ENCODE measurements around the gene BRMS1. TPM values are rescaled to one million over a fixed set of nuclear protein-coding genes. Genes with fewer than 3 reads are reported as not detected.
"Not testable (repeated sequence)": the region's sequence is repeated elsewhere in the genome, so short reads cannot be mapped to it uniquely, and the experiment has no call there.

Gene BRMS1
- total RNA-seq, 1 experiment from 2014 or later: 72.8 TPM

GRCh38 chr11:66315921-66316811 lies 28.7 kb downstream of the BRMS1 start:
- Histone ChIP-seq H3K27me3 (ENCODE audit: control insufficient read depth, insufficient read depth, low read length) (no peaks in the 10 kb centered on the region), H3K4me3 (ENCODE audit: insufficient read depth, low read depth, low read length) (no peak overlapping the region), H3K36me3 (replicated peaks; ENCODE audit: control insufficient read depth, insufficient read depth, low read length) (no peaks in the 10 kb centered on the region)
- no peak for DNase-seq

- no peaks in the 10 kb centered on the region for H3K36me3 ChIP-seq (replicated peaks; ENCODE audit: control insufficient read depth, insufficient read depth, low read length)
- H3K4me3 ChIP-seq (ENCODE audit: insufficient read depth, low read depth, low read length): no peak overlapping the region
- H3K27me3 ChIP-seq (ENCODE audit: control insufficient read depth, insufficient read depth, low read length): no peaks in the 10 kb centered on the region
- DNase-seq: no peak
These were observed 29.4 kb downstream of the BRMS1 start for GRCh38 chr11:66315498-66315885.

GRCh38 chr11:66314561-66315497 lies 30.1 kb downstream of the BRMS1 start:
- Histone ChIP-seq H3K36me3 (replicated peaks; ENCODE audit: control insufficient read depth, insufficient read depth, low read length) (no peaks in the 10 kb centered on the region), H3K4me3 (ENCODE audit: insufficient read depth, low read depth, low read length) (no peak overlapping the region), H3K27me3 (ENCODE audit: control insufficient read depth, insufficient read depth, low read length) (no peaks in the 10 kb centered on the region)
- DNase-seq: no peak

- no peak overlapping the region for H3K4me3 ChIP-seq (ENCODE audit: insufficient read depth, low read depth, low read length)
- H3K27me3 ChIP-seq (ENCODE audit: control insufficient read depth, insufficient read depth, low read length): no peaks in the 10 kb centered on the region
- no peak for DNase-seq
- no peaks in the 10 kb centered on the region for H3K36me3 ChIP-seq (replicated peaks; ENCODE audit: control insufficient read depth, insufficient read depth, low read length)
These were observed 30.8 kb downstream of the BRMS1 start for GRCh38 chr11:66314186-66314501.

GRCh38 chr11:66313321-66314185 lies 31.4 kb downstream of the BRMS1 start:
- Histone ChIP-seq H3K4me3 (ENCODE audit: insufficient read depth, low read depth, low read length) (peak overlapping the region; percentile 57), H3K36me3 (replicated peaks; ENCODE audit: control insufficient read depth, insufficient read depth, low read length) (no peaks in the 10 kb centered on the region), H3K27me3 (ENCODE audit: control insufficient read depth, insufficient read depth, low read length) (no peaks in the 10 kb centered on the region)
- peak; percentile 91 for DNase-seq

- DNase-seq: peak; percentile 99
- H3K4me3 ChIP-seq (ENCODE audit: insufficient read depth, low read depth, low read length): peak overlapping the region; percentile 76
- no peaks in the 10 kb centered on the region for H3K36me3 ChIP-seq (replicated peaks; ENCODE audit: control insufficient read depth, insufficient read depth, low read length)
- H3K27me3 ChIP-seq (ENCODE audit: control insufficient read depth, insufficient read depth, low read length): no peaks in the 10 kb centered on the region
These were observed 32.2 kb downstream of the BRMS1 start for GRCh38 chr11:66312549-66313320.

- peak; percentile 98 for DNase-seq
- H3K36me3 ChIP-seq (replicated peaks; ENCODE audit: control insufficient read depth, insufficient read depth, low read length): no peaks in the 10 kb centered on the region
- H3K27me3 ChIP-seq (ENCODE audit: control insufficient read depth, insufficient read depth, low read length): no peaks in the 10 kb centered on the region
- H3K4me3 ChIP-seq (ENCODE audit: insufficient read depth, low read depth, low read length): peak overlapping the region; percentile 76
These were observed 32.8 kb downstream of the BRMS1 start for GRCh38 chr11:66311965-66312548.

GRCh38 chr11:66311470-66311964 lies 33.4 kb downstream of the BRMS1 start:
- H3K4me3 ChIP-seq (ENCODE audit: insufficient read depth, low read depth, low read length): peak overlapping the region; percentile 76
- no peaks in the 10 kb centered on the region for H3K27me3 ChIP-seq (ENCODE audit: control insufficient read depth, insufficient read depth, low read length)
- peak; percentile 63 for DNase-seq
- H3K36me3 ChIP-seq (replicated peaks; ENCODE audit: control insufficient read depth, insufficient read depth, low read length): no peaks in the 10 kb centered on the region

- DNase-seq; H3K36me3 ChIP-seq (replicated peaks; ENCODE audit: control insufficient read depth, insufficient read depth, low read length); H3K27me3 ChIP-seq (ENCODE audit: control insufficient read depth, insufficient read depth, low read length); H3K4me3 ChIP-seq (ENCODE audit: insufficient read depth, low read depth, low read length): not testable (repeated sequence)
These were observed 34.0 kb downstream of the BRMS1 start for GRCh38 chr11:66310803-66311440.

GRCh38 chr11:66310324-66310723 lies 34.6 kb downstream of the BRMS1 start:
- no peak overlapping the region for H3K4me3 ChIP-seq (ENCODE audit: insufficient read depth, low read depth, low read length)
- no peaks in the 10 kb centered on the region for H3K36me3 ChIP-seq (replicated peaks; ENCODE audit: control insufficient read depth, insufficient read depth, low read length)
- H3K27me3 ChIP-seq (ENCODE audit: control insufficient read depth, insufficient read depth, low read length): no peaks in the 10 kb centered on the region
- DNase-seq: no peak

GRCh38 chr11:66309475-66309874 lies 35.4 kb downstream of the BRMS1 start:
- H3K4me3 ChIP-seq (ENCODE audit: insufficient read depth, low read depth, low read length): no peak overlapping the region
- DNase-seq: no peak
- no peaks in the 10 kb centered on the region for H3K36me3 ChIP-seq (replicated peaks; ENCODE audit: control insufficient read depth, insufficient read depth, low read length)
- H3K27me3 ChIP-seq (ENCODE audit: control insufficient read depth, insufficient read depth, low read length): no peaks in the 10 kb centered on the region

- no peaks in the 10 kb centered on the region for H3K27me3 ChIP-seq (ENCODE audit: control insufficient read depth, insufficient read depth, low read length)
- H3K4me3 ChIP-seq (ENCODE audit: insufficient read depth, low read depth, low read length): no peak overlapping the region
- DNase-seq: peak; percentile 43
- H3K36me3 ChIP-seq (replicated peaks; ENCODE audit: control insufficient read depth, insufficient read depth, low read length): no peaks in the 10 kb centered on the region
These were observed 42.2 kb downstream of the BRMS1 start for GRCh38 chr11:66302656-66303055.

- DNase-seq: no peak
- H3K4me3 ChIP-seq (ENCODE audit: insufficient read depth, low read depth, low read length): no peak overlapping the region
- no peaks in the 10 kb centered on the region for H3K36me3 ChIP-seq (replicated peaks; ENCODE audit: control insufficient read depth, insufficient read depth, low read length)
- no peaks in the 10 kb centered on the region; the same call in 1 of the 2 replicates for H3K27me3 ChIP-seq (ENCODE audit: control insufficient read depth, insufficient read depth, low read length)
These were observed 45.7 kb downstream of the BRMS1 start for GRCh38 chr11:66299186-66299585.
